Central memory CD8-positive, alpha-beta T cell (primary cell): Measurements from ENCODE around the gene SPAAR.

Experiments used
- ATAC-seq: fragments of 150-1000 bp; cut with Tn5 transposase; replicated peaks from 2 replicates; pipeline ENCODE4 v1.10.0; 2022; ENCODE audit warnings: mild to moderate bottlenecking, moderate FRiP score, moderate number of reproducible peaks; ENCODE audit not compliant: poor library complexity, severe bottlenecking; ENCODE audit errors: extremely low read depth
- DNase-seq, 2 donors: peaks; one replicate each; pipeline ENCODE4 v3.0.0; 2021; ENCODE audit warnings: low spot score in 2 of 2
- H3K27ac Mint-ChIP-seq: one replicate; pipeline ENCODE4 v1.8.0; 2022; ENCODE audit warnings: low read depth, mild to moderate bottlenecking, moderate library complexity, mixed read lengths
- H3K27me3 Mint-ChIP-seq: one replicate; pipeline ENCODE4 v1.8.0; 2022; ENCODE audit warnings: mixed read lengths
- H3K36me3 Mint-ChIP-seq: one replicate; pipeline ENCODE4 v1.8.0; 2022; ENCODE audit warnings: mild to moderate bottlenecking, moderate library complexity, mixed read lengths; ENCODE audit not compliant: insufficient read depth
- H3K4me1 Mint-ChIP-seq: one replicate; pipeline ENCODE4 v1.8.0; 2022; ENCODE audit warnings: mixed read lengths
- H3K4me3 Mint-ChIP-seq: one replicate; pipeline ENCODE4 v1.8.0; 2022; ENCODE audit warnings: mild to moderate bottlenecking, moderate library complexity, mixed read lengths
- H3K9me3 Mint-ChIP-seq: one replicate; pipeline ENCODE4 v1.8.0; 2022; ENCODE audit warnings: mixed read lengths

Gene SPAAR, protein sequence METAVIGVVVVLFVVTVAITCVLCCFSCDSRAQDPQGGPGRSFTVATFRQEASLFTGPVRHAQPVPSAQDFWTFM

DNA sequence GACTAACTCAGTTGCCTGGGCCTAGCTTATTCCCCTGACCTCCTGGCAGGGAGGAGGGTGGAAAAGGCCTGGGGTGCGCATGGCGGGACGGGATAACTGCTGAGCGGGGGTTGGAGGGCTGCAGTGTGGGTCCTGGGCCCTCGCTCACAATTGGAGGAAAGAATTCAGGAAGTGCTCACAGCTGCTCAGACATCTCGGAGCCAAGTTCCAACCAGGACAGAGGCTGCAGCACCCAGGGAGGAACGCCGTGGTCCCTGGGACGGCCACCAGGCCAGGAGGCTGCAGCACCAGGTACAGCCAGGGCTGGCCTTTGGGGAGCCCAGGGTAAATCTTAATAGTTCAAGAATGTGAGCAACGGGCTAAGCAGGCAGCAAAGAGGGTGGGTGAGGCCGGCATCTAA is at the start of gene SPAAR:
Gene SPAAR, plus strand, starts transcription at position 217 of the 400 bp plus-strand sequence. CDS start 974 bp downstream, outside the sequence.
- no peak for ATAC-seq
- Mint-ChIP-seq H3K9me3 (no peaks in the 10 kb centered on the region), H3K27me3 (no peaks in the 10 kb centered on the region), H3K27ac (peak within 1 kb of the TSS; percentile 68), H3K4me1 (peaks cover 6% of the 10 kb centered on the region), H3K36me3 (no peaks in the 10 kb centered on the region), H3K4me3 (no peak within 1 kb of the TSS)
- DNase-seq = no peak

DNA sequence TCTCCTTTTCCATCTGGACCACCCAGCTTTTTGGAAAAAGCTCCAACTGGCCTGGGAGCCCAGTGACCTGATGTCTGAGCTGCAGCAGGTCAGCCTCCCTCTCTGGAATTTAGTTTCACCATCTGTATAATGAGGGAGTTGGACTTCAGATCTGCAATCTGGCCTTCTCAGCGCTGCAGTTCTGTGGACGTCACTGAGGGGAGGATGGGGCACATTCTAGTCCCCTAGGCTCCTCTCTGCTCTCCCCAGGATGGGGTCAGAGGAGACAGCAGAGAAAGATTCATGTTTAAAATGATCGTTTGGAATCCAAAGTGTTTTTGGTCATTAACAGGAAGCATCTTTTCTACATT is 49.3 kb upstream of the SPAAR start:
- Mint-ChIP-seq H3K36me3 (no peaks in the 10 kb centered on the region), H3K4me1 (no peaks in the 10 kb centered on the region), H3K4me3 (no peak overlapping the region), H3K27ac (no peak overlapping the region), H3K9me3 (no peaks in the 10 kb centered on the region), H3K27me3 (peaks cover 38% of the 10 kb centered on the region)
- no peak for ATAC-seq
- DNase-seq = no peak

DNA sequence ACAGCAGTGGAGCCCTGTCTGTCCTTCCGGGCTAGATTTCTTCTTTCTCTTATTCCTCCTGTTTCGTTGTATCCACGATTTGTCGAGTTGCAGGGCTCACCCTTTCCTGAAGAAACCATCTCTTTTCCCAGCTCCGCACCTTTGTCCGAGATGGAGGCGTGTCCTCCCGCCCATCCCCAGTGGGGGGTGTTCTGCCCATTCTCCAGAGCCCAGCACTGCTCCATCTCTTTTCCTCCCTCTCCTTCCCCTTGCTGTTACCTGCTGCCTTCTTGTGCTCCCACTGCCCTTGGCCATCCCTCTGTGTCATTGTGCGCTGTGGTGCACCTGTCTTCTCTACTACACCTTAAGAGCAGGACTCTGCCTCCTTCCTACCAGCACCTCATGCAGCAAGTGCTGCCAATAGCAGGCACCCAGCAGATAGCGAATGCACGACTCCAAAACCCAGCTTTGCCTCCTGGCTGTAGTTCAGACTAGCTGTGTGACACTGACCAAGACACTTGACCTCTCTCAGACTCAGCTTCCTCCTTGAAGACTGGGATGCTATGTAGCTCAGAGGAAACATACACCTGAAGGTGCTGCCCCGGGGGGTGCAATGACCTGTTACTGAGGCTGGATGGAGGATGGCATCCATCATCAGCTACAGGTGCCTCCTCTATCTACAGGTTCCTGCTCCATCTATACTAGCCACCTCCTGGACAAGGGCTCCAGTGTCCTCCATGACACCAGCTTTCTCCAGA is 48.0 kb upstream of the SPAAR start:
- DNase-seq = no peak
- Mint-ChIP-seq H3K4me1 (no peaks in the 10 kb centered on the region), H3K27me3 (peaks cover 48% of the 10 kb centered on the region), H3K4me3 (no peak overlapping the region), H3K27ac (no peak overlapping the region), H3K9me3 (no peaks in the 10 kb centered on the region), H3K36me3 (no peaks in the 10 kb centered on the region)
- ATAC-seq = no peak

DNA sequence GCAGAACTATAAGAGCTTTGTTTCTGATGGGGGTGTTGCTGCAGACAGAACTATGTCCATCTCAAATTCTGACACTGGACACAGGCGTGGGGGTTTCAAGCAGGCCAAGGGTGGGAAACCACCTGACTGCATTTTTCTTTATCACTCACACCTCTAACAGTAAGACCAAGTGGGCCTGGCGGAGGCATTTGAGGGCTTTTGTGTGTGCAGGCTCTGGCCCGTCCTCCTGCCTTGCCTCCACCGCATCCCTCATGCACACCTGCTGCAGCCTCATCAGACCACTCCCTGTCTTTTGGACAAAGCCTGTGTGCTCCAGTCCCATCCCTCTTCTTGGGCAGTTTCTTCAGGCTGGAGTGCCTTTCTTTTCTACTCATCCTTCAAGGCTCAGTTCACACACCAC is 47.0 kb upstream of the SPAAR start:
- Mint-ChIP-seq H3K4me3 (no peak overlapping the region), H3K36me3 (no peaks in the 10 kb centered on the region), H3K27me3 (peaks cover 48% of the 10 kb centered on the region), H3K9me3 (no peaks in the 10 kb centered on the region), H3K4me1 (no peaks in the 10 kb centered on the region), H3K27ac (no peak overlapping the region)
- DNase-seq = no peak
- no peak for ATAC-seq

DNA sequence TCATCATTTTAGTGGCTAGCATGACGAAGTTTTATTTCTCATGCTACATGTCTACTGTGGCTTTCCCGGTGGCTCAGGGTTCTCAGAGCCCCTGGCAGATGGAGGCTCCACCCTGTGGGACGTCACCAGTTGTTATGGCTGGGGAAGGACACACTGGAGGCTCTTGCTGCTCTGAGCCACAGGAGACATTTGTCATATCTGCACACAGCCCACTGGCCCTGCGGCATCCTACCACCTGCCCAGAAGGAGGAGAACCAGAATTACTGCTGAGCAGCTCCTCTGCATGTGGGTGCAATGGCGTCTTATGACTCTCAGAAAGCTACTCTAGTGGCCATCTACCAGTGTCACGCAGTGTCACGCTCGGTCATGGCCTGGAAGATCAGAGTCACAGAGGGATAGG is 45.7 kb upstream of the SPAAR start:
- Mint-ChIP-seq H3K36me3 (no peaks in the 10 kb centered on the region), H3K27me3 (peaks cover 48% of the 10 kb centered on the region), H3K4me3 (no peak overlapping the region), H3K9me3 (no peaks in the 10 kb centered on the region), H3K27ac (no peak overlapping the region), H3K4me1 (no peaks in the 10 kb centered on the region)
- no peak for ATAC-seq
- no peak for DNase-seq

DNA sequence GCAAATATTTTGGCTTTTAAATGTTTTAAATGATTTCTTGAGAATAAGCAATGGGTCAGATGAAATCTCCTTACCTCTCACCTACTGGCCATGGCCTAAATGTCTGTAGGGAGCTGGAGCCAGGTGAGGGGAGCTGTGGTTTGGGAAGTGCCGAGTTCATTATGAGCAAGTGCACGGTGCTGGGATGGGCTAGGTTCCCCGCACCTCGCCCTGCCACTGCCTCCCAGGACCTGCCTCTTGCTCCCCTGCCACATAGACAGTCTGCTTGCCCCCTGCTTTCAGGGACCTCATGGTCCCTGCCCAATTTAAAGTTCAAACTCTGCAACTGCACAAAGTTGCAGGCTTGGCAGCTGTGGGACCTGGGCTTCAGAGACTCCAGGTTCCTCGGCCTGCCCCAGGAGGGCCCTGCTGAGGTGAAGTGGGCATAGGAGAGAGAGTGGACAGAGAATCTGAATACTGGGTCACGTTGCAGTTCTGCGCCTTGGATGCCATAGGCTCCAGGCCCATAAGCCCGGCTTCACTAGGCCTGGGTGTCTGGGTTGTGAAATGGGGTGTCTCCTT is 44.5 kb upstream of the SPAAR start:
- peaks cover 48% of the 10 kb centered on the region for H3K27me3 Mint-ChIP-seq
- no peaks in the 10 kb centered on the region for H3K4me1 Mint-ChIP-seq
- no peak overlapping the region for H3K27ac Mint-ChIP-seq
- H3K4me3 Mint-ChIP-seq = no peak overlapping the region
- H3K36me3 Mint-ChIP-seq = no peaks in the 10 kb centered on the region
- no peak for ATAC-seq
- no peaks in the 10 kb centered on the region for H3K9me3 Mint-ChIP-seq
- DNase-seq = no peak

DNA sequence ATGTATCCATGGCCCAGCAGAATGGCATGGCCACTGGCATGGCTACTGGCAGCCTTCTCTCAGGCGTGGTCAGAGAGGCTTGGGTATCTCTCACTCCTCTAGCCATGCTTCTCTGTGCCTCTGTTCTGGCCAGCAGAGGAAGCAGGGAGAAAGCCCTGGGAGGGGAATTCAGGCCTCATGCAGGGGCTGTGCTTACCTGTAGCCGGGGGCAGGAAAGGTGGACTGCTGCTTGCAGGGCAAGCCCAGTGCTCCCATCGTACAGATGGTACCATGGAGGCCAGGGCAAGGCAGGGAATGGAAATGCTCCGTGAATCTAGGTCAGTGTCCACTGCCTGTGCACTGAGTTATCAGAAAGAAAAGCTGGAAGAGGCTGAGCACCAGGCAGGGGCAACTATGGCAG is 41.8 kb upstream of the SPAAR start:
- H3K4me1 Mint-ChIP-seq = no peaks in the 10 kb centered on the region
- ATAC-seq = no peak
- H3K27ac Mint-ChIP-seq = no peak overlapping the region
- H3K36me3 Mint-ChIP-seq = no peaks in the 10 kb centered on the region
- peaks cover 30% of the 10 kb centered on the region for H3K27me3 Mint-ChIP-seq
- H3K9me3 Mint-ChIP-seq = no peaks in the 10 kb centered on the region
- no peak for DNase-seq
- H3K4me3 Mint-ChIP-seq = no peak overlapping the region

DNA sequence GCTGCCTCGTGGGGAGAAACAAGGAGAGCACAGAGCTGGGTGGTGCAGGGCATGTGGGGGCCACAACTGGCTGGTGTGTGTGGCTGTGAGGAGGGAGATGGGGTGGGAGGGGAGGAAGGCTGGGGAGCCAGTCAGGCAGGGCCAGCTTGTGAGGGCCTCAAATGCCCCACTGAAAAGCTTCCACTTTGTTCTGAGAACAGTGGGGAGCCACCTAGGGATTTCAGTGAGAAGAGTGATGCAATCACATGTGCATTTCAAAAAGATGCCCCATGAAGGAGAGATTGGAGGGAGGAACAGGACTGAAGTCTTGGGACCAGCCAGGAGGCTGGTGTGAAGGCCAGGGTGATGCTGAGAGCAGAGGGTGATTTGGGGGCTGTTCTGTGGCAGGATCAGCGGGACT is 40.4 kb upstream of the SPAAR start:
- H3K27ac Mint-ChIP-seq = no peak overlapping the region
- no peak for ATAC-seq
- H3K9me3 Mint-ChIP-seq = no peaks in the 10 kb centered on the region
- H3K27me3 Mint-ChIP-seq = peaks cover 20% of the 10 kb centered on the region
- no peak overlapping the region for H3K4me3 Mint-ChIP-seq
- H3K4me1 Mint-ChIP-seq = no peaks in the 10 kb centered on the region
- no peak for DNase-seq
- H3K36me3 Mint-ChIP-seq = no peaks in the 10 kb centered on the region

DNA sequence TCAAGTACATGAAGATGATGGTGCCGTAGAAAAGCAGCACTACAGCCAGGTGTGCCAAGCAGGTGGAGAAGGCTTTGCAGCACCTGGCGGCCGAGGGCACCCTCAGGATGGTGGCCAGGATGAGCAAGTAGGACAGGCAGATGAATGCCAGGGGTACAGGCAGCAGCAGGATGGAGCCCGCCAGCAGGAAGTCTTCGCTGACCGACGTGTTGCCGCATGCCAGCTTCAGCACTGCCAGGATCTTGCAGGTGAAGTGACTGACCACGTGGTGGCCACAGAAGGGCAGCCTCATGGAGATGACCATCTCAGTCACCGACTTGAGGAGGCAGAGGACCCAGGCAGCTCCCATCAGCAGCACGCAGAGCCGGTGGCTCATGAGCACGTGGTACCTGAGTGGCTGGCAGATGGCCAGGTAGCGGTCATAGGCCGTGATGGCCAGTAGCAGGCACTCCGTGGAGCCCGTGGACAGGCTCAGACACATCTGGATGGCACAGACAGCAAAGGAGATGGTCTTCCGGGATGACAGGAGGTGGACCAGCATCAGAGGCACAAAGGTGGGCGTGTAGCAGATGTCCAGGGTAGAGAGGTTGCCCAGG is 39.6 kb upstream of the SPAAR start:
- ATAC-seq (no peak), DNase-seq (no peak)
- no peak overlapping the region for H3K4me3 Mint-ChIP-seq
- H3K27ac Mint-ChIP-seq = no peak overlapping the region
- H3K27me3 Mint-ChIP-seq = peaks cover 12% of the 10 kb centered on the region
- H3K9me3 Mint-ChIP-seq = no peaks in the 10 kb centered on the region
- no peaks in the 10 kb centered on the region for H3K36me3 Mint-ChIP-seq
- H3K4me1 Mint-ChIP-seq = no peaks in the 10 kb centered on the region

DNA sequence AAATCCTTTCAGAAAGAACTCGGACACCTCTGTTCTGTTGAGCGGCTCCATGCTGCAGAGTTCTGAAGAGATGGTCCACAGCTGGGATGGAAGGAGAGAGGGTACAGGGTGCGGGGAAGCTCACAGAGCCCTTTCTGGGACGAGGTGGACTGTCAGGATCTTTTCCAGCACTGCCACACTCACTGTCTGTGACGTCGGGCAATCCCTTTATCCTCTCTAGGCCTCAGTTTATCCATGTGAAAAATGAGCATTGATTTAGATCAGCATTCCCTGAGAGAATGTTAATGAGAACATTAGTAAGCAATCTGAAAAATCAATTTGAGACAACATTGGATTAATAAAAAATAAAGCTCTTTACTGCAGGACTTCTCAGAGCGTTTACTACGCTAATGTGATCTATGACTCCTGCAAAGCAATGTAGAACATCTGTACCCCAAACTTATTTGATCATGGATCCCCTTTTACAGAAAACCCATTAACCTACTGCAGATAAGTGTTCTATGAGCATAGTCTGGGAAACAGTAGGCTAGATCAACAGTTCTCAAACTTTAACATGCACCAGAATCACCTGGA is 38.9 kb upstream of the SPAAR start, which contains the start of gene OR13J1:
Gene OR13J1, minus strand, starts transcription at position 51 of the 573 bp plus-strand sequence. Its CDS starts 0 bp downstream, at position 51.
- Mint-ChIP-seq H3K36me3 (no peaks in the 10 kb centered on the region), H3K4me1 (no peaks in the 10 kb centered on the region), H3K27ac (no peak within 1 kb of the TSS), H3K27me3 (peaks cover 6% of the 10 kb centered on the region), H3K4me3 (no peak within 1 kb of the TSS), H3K9me3 (no peaks in the 10 kb centered on the region)
- DNase-seq (no peak), ATAC-seq (no peak)

DNA sequence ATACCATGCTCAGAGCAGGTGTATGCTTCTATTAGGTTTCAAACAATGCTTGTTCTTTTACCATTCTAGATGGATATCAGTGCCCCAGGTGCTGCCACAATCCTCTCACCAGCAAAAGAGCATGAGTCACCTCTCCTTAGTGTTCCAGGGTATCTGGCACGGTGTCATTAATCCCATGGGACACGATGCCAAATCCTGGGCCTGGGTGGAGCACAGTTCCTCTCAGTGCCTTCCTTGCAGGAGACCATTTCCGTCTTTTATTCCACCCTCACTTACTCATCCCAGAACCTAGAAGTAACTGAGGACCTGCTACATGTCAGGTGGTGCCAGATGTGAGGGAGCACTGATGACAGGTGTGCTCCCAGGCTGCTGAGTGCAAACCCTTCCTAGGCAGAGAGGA is 37.7 kb upstream of the SPAAR start:
- no peaks in the 10 kb centered on the region for H3K4me1 Mint-ChIP-seq
- DNase-seq = no peak
- H3K9me3 Mint-ChIP-seq = no peaks in the 10 kb centered on the region
- no peaks in the 10 kb centered on the region for H3K27me3 Mint-ChIP-seq
- no peaks in the 10 kb centered on the region for H3K36me3 Mint-ChIP-seq
- ATAC-seq = no peak
- H3K4me3 Mint-ChIP-seq = no peak overlapping the region
- H3K27ac Mint-ChIP-seq = no peak overlapping the region

DNA sequence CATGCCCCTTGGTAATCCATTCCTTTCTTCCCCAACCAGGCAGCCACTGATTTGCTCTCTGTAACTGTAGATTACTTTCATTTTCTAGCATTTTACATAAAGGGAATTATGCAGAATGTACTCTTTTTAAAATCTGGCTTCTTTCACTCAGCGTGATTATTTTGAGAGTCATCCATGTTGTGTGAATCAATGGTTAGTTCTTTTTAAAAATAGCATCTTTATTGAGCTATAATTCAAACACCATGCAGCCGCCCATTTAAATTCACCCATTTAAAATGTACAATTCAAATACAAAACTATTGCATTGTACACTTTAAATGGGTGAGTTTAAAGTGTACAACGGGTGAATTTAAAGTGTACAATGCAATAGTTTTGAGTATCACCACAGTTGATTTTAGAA is 36.8 kb upstream of the SPAAR start:
- Mint-ChIP-seq H3K27ac (no peak overlapping the region), H3K27me3 (peaks cover 6% of the 10 kb centered on the region), H3K4me1 (no peaks in the 10 kb centered on the region), H3K9me3 (peaks cover 4% of the 10 kb centered on the region), H3K36me3 (no peaks in the 10 kb centered on the region), H3K4me3 (no peak overlapping the region)
- ATAC-seq (no peak), DNase-seq (no peak)
